ENCODE results near the gene KCND3.

Gene KCND3

GRCh38 chr1:111734426-111734825 is 255.0 kb downstream of the KCND3 start:
- no peak overlapping the region for H3K4me2 ChIP-seq (ENCODE audit: low read length)
- no peak overlapping the region for H3K27ac ChIP-seq (ENCODE audit: low read depth, low read length, poor library complexity, severe bottlenecking)
- H3K4me3 ChIP-seq (ENCODE audit: low read depth, low read length, poor library complexity, severe bottlenecking), result no peak overlapping the region
- H2AFZ ChIP-seq (ENCODE audit: low read length), result no peak overlapping the region
- TF ChIP-seq EZH2 (IDR thresholded peaks at IDR 0.05; ENCODE audit: borderline replicate concordance, low read length) (no peak), CTCF (IDR thresholded peaks at IDR 0.05; ENCODE audit: low read length) (no peak)
- no peaks in the 10 kb centered on the region for H3K9me2 ChIP-seq (ENCODE audit: low read depth, low read length)
- H3F3A ChIP-seq (ENCODE audit: insufficient read depth, low read length), result no peaks in the 10 kb centered on the region
- no peak overlapping the region for H3K9ac ChIP-seq (ENCODE audit: low read length)
- no peaks in the 10 kb centered on the region for H3K27me3 ChIP-seq (ENCODE audit: insufficient read depth, low read length)
- no peaks in the 10 kb centered on the region for H3K9me3 ChIP-seq (ENCODE audit: low read length)
- H4K20me1 ChIP-seq (ENCODE audit: insufficient read depth, low read length), result no peaks in the 10 kb centered on the region
- H3K36me3 ChIP-seq (ENCODE audit: insufficient read depth, low read length), result no peaks in the 10 kb centered on the region
- H3K4me1 ChIP-seq (ENCODE audit: insufficient read depth, low read length, severe bottlenecking), result peaks cover 21% of the 10 kb centered on the region
- H3K79me2 ChIP-seq (ENCODE audit: insufficient read depth, low read length), result no peaks in the 10 kb centered on the region

GRCh38 chr1:111733992-111734341 is 255.5 kb downstream of the KCND3 start:
- H3K9me3 ChIP-seq (ENCODE audit: low read length), result no peaks in the 10 kb centered on the region
- no peaks in the 10 kb centered on the region for H3K9me2 ChIP-seq (ENCODE audit: low read depth, low read length)
- no peak overlapping the region for H2AFZ ChIP-seq (ENCODE audit: low read length)
- no peaks in the 10 kb centered on the region for H3F3A ChIP-seq (ENCODE audit: insufficient read depth, low read length)
- no peaks in the 10 kb centered on the region for H4K20me1 ChIP-seq (ENCODE audit: insufficient read depth, low read length)
- peaks cover 18% of the 10 kb centered on the region for H3K4me1 ChIP-seq (ENCODE audit: insufficient read depth, low read length, severe bottlenecking)
- no peaks in the 10 kb centered on the region for H3K27me3 ChIP-seq (ENCODE audit: insufficient read depth, low read length)
- H3K4me3 ChIP-seq (ENCODE audit: low read depth, low read length, poor library complexity, severe bottlenecking), result no peak overlapping the region
- no peaks in the 10 kb centered on the region for H3K79me2 ChIP-seq (ENCODE audit: insufficient read depth, low read length)
- H3K27ac ChIP-seq (ENCODE audit: low read depth, low read length, poor library complexity, severe bottlenecking), result no peak overlapping the region
- H3K36me3 ChIP-seq (ENCODE audit: insufficient read depth, low read length), result no peaks in the 10 kb centered on the region
- TF ChIP-seq CTCF (IDR thresholded peaks at IDR 0.05; ENCODE audit: low read length), result no peak
- no peak for TF ChIP-seq EZH2 (IDR thresholded peaks at IDR 0.05; ENCODE audit: borderline replicate concordance, low read length)
- no peak overlapping the region for H3K9ac ChIP-seq (ENCODE audit: low read length)
- no peak overlapping the region for H3K4me2 ChIP-seq (ENCODE audit: low read length)

- Histone ChIP-seq H3F3A (ENCODE audit: insufficient read depth, low read length) (no peaks in the 10 kb centered on the region), H3K9me2 (ENCODE audit: low read depth, low read length) (no peaks in the 10 kb centered on the region), H3K4me3 (ENCODE audit: low read depth, low read length, poor library complexity, severe bottlenecking) (no peak overlapping the region), H3K9ac (ENCODE audit: low read length) (no peak overlapping the region), H3K79me2 (ENCODE audit: insufficient read depth, low read length) (no peaks in the 10 kb centered on the region), H3K27me3 (ENCODE audit: insufficient read depth, low read length) (no peaks in the 10 kb centered on the region), H2AFZ (ENCODE audit: low read length) (no peak overlapping the region), H3K36me3 (ENCODE audit: insufficient read depth, low read length) (no peaks in the 10 kb centered on the region), H4K20me1 (ENCODE audit: insufficient read depth, low read length) (no peaks in the 10 kb centered on the region), H3K4me1 (ENCODE audit: insufficient read depth, low read length, severe bottlenecking) (peaks cover 15% of the 10 kb centered on the region), H3K4me2 (ENCODE audit: low read length) (no peak overlapping the region), H3K27ac (ENCODE audit: low read depth, low read length, poor library complexity, severe bottlenecking) (no peak overlapping the region), H3K9me3 (ENCODE audit: low read length) (no peaks in the 10 kb centered on the region)
- TF ChIP-seq CTCF (IDR thresholded peaks at IDR 0.05; ENCODE audit: low read length) (no peak), EZH2 (IDR thresholded peaks at IDR 0.05; ENCODE audit: borderline replicate concordance, low read length) (no peak)
Measured at GRCh38 chr1:111733183-111733991, 256.1 kb downstream of the KCND3 start.
